IMR-90 (cell line): ENCODE results near the gene SPG11. TPM values are rescaled to one million over a fixed set of nuclear protein-coding genes. Genes with fewer than 3 reads are reported as not detected.
A peak's percentile ranks its signal among the peaks of the same experiment; 100 is the strongest.

Experiments used
- ATAC-seq: fragments of 200-7000 bp; cut with Tn5 transposase; 2 replicates; pipeline ENCODE4 v1.9.1; 2020; ENCODE audit warnings: low read depth, mild to moderate bottlenecking, moderate library complexity
- BruUV-seq: library from RNA; stranded (reverse); fragments of 400-500 nt; replicated peaks from 2 replicates; lab custom pipeline; 2021; lab: Mats Ljungman, UMichigan
- CTCF ChIA-PET: fragments of 300-600 bp; formaldehyde crosslinking; extraction: SDS; loops from one replicate; lab custom pipeline; 2021; ENCODE audit warnings: antibody characterized with exemption; lab: Yijun Ruan, JAX
- POLR2A ChIA-PET: fragments of 300-600 bp; sonication (Branson Sonifier 250); formaldehyde crosslinking; loops from one replicate; lab custom pipeline; 2022; ENCODE audit warnings: antibody characterized with exemption; ENCODE audit not compliant: unreplicated experiment; lab: Charles Lee
- DNase-seq: peaks from one replicate; pipeline ENCODE4 v3.0.0; 2013
- H2AFZ ChIP-seq: replicated peaks from 2 replicates; pipeline ENCODE3; 2013; ENCODE audit warnings: low read length, mild to moderate bottlenecking; ENCODE audit not compliant: poor library complexity
- H2AK5ac ChIP-seq: 2 replicates; pipeline ENCODE4 v1.6.1; 2013; ENCODE audit warnings: low read depth, low read length, inconsistent platforms
- H2AK9ac ChIP-seq: replicated peaks from 2 replicates; pipeline ENCODE3; 2013; ENCODE audit warnings: mild to moderate bottlenecking, low read depth, low read length, moderate library complexity; ENCODE audit not compliant: poor library complexity
- H2BK120ac ChIP-seq: 2 replicates; pipeline ENCODE4 v1.6.1; 2013; ENCODE audit warnings: low read depth, low read length, inconsistent platforms
- H2BK15ac ChIP-seq: 3 replicates; pipeline ENCODE4 v1.6.1; 2013; ENCODE audit warnings: low read depth, low read length, inconsistent platforms
- H2BK20ac ChIP-seq: 2 replicates; pipeline ENCODE4 v1.6.1; 2013; ENCODE audit warnings: low read depth, mild to moderate bottlenecking, inconsistent platforms, low read length, moderate library complexity
- H2BK5ac ChIP-seq: 2 replicates; pipeline ENCODE4 v1.6.1; 2013; ENCODE audit warnings: mild to moderate bottlenecking, low read depth, low read length, inconsistent platforms; ENCODE audit not compliant: poor library complexity, severe bottlenecking
- H3K14ac ChIP-seq: replicated peaks from 2 replicates; pipeline ENCODE4 v1.6.1; 2013; ENCODE audit warnings: low read depth, low read length, inconsistent platforms
- H3K18ac ChIP-seq: 2 replicates; pipeline ENCODE4 v1.6.1; 2013; ENCODE audit warnings: low read depth, low read length, control low read depth
- H3K23ac ChIP-seq: 2 replicates; pipeline ENCODE4 v1.6.1; 2013; ENCODE audit warnings: low read depth, low read length, inconsistent platforms
- H3K27ac ChIP-seq: 2 replicates; pipeline ENCODE4 v1.5.1; 2013; ENCODE audit warnings: mild to moderate bottlenecking, control low read depth, low read length; ENCODE audit not compliant: insufficient read depth
- H3K27me3 ChIP-seq: 2 replicates; pipeline ENCODE4 v1.6.1; 2013; ENCODE audit warnings: low read length; ENCODE audit not compliant: control insufficient read depth, insufficient read depth
- H3K36me3 ChIP-seq: 2 replicates; pipeline ENCODE4 v1.6.1; 2013; ENCODE audit warnings: low read length, mixed read lengths; ENCODE audit not compliant: control insufficient read depth, insufficient read depth
- H3K4ac ChIP-seq: 2 replicates; pipeline ENCODE4 v1.6.1; 2013; ENCODE audit warnings: low read depth, low read length, inconsistent platforms
- H3K4me1 ChIP-seq: 2 replicates; pipeline ENCODE4 v1.6.1; 2013; ENCODE audit warnings: low read length, mixed read lengths; ENCODE audit not compliant: control insufficient read depth, insufficient read depth
- H3K4me2 ChIP-seq: 2 replicates; pipeline ENCODE4 v1.6.1; 2013; ENCODE audit warnings: low read depth, mild to moderate bottlenecking, control low read depth, low read length, moderate library complexity
- H3K4me3 ChIP-seq: 2 replicates; pipeline ENCODE4 v1.5.1; 2013; ENCODE audit warnings: low read depth, mild to moderate bottlenecking, control low read depth, low read length, moderate library complexity; ENCODE audit not compliant: insufficient read depth
- H3K56ac ChIP-seq: 2 replicates; pipeline ENCODE4 v1.6.1; 2013; ENCODE audit warnings: low read length, inconsistent platforms; ENCODE audit not compliant: insufficient read depth; ENCODE audit errors: extremely low read depth
- H3K79me1 ChIP-seq, 2 experiments: 2 replicates each; pipeline ENCODE4 v1.6.1; 2013; ENCODE audit warnings: low read length in 2 of 2, inconsistent platforms in 1 of 2, low read depth in 1 of 2
- H3K9ac ChIP-seq: 2 replicates; pipeline ENCODE4 v1.6.1; 2013; ENCODE audit warnings: low read depth, low read length, control low read depth
- H3K9me1 ChIP-seq: 2 replicates; pipeline ENCODE4 v1.6.1; 2013; ENCODE audit warnings: low read length, inconsistent platforms; ENCODE audit not compliant: insufficient read depth
- H3K9me3 ChIP-seq: 2 replicates; pipeline ENCODE4 v1.6.1; 2013; ENCODE audit warnings: low read length; ENCODE audit not compliant: control insufficient read depth, insufficient read depth
- H4K20me1 ChIP-seq: 2 replicates; pipeline ENCODE4 v1.6.1; 2013; ENCODE audit warnings: low read length, inconsistent platforms; ENCODE audit not compliant: insufficient read depth
- H4K5ac ChIP-seq: 2 replicates; pipeline ENCODE4 v1.6.1; 2013; ENCODE audit warnings: mild to moderate bottlenecking, low read depth, low read length, control low read depth
- H4K8ac ChIP-seq, 2 experiments: 2 replicates each; pipeline ENCODE4 v1.6.1; 2013; ENCODE audit warnings: low read depth in 2 of 2, low read length in 2 of 2, control low read depth in 1 of 2, inconsistent platforms in 1 of 2
- H4K91ac ChIP-seq: 2 replicates; pipeline ENCODE4 v1.6.1; 2013; ENCODE audit warnings: low read depth, low read length, inconsistent platforms; ENCODE audit not compliant: insufficient read depth
- CEBPB ChIP-seq: IDR thresholded peaks from 2 replicates; pipeline ENCODE4 v1.6.1; 2012; ENCODE audit warnings: low read depth, low read length, improper control_type of control experiment
- MAFK ChIP-seq: IDR thresholded peaks from 2 replicates; pipeline ENCODE4 v1.6.1; 2012; ENCODE audit warnings: low read depth, low read length, improper control_type of control experiment
- NFE2L2 ChIP-seq: fragments of 150-350 bp; IDR thresholded peaks from 2 replicates; pipeline ENCODE4 v1.6.1; 2016; ENCODE audit warnings: low read depth, mild to moderate bottlenecking, low read length
- WGBS, 2 experiments: methylation state at CpG; one replicate each; pipeline versions ENCODE4 v1.1.5 to v1.1.7; 2013; ENCODE audit warnings: missing lambda C conversion rate in 2 of 2; ENCODE audit not compliant: insufficient read length in 1 of 2; ENCODE audit errors: extremely low coverage in 2 of 2; 5-methylcytosine and 5-hydroxymethylcytosine counted together
- dilution Hi-C: fragments of 300-500 bp; cut with HindIII; formaldehyde crosslinking; loops from one replicate; pipeline ENCODE4 v1.14.3; 2018; ENCODE audit warnings: low sequenced_read_pairs; ENCODE audit not compliant: unreplicated experiment
- in situ Hi-C: fragments of 300-500 bp; cut with MboI; formaldehyde crosslinking; loops from 3 replicates; pipeline ENCODE4 v1.14.3; 2019; ENCODE audit warnings: low sequenced_read_pairs, inconsistent platforms, mixed read lengths
- intact Hi-C: fragments of 100-400 bp; cut with micrococcal nuclease; formaldehyde crosslinking; loops from 2 replicates; pipeline ENCODE4 v1.10.0; 2022
- polyA plus RNA-seq, 3 experiments: library from polyadenylated mRNA; depleted of rRNA; stranded (reverse); fragments of >200 nt; gene quantifications; 2 replicates each; pipeline ENCODE4 v1.2.3, GENCODE V29; 2012; ENCODE audit warnings: low replicate concordance in 1 of 3
- total RNA-seq: library from RNA; depleted of rRNA; stranded (reverse); fragments of >200 nt; gene quantifications from 2 replicates; pipeline ENCODE4 v1.2.3, GENCODE V29; 2012

SPG11 gene
- total and polyA plus RNA-seq, 2 of the 4 experiments (the other 2 are of a cell fraction) = 30.8 to 32.6 TPM

- no peak overlapping the region for H2AFZ ChIP-seq
- no peak overlapping the region for H2BK15ac ChIP-seq
- H3K4ac ChIP-seq = 0 out of 2 replicates have a peak overlapping the region, but pooled peaks have one; percentile 20
- WGBS, 2 experiments = 43% methylated on average over 1 of the region's 5 CpGs; no CpG with 5 or more reads in 1 of the 2 experiments
- no peaks in the 10 kb centered on the region for H3K79me1 ChIP-seq
- H3K23ac ChIP-seq = 0 out of 2 replicates have a peak overlapping the region, but pooled peaks have one; percentile 59
- TF ChIP-seq NFE2L2 (peak; percentile 79), CEBPB (no peak), MAFK (0 out of 2 replicates have a peak, but pooled peaks have one; percentile 18)
- H4K8ac ChIP-seq = no peak overlapping the region
- DNase-seq (peak; percentile 85), ATAC-seq (peak; percentile 44; the same call in 1 of the 2 replicates)
- H2BK5ac ChIP-seq = no peak overlapping the region
- H2AK9ac ChIP-seq = peak overlapping the region; percentile 34
- H3K4me1 ChIP-seq = peaks cover 8% of the 10 kb centered on the region
- peaks cover 12% of the 10 kb centered on the region for H3K9me1 ChIP-seq
- no peak overlapping the region for H3K9ac ChIP-seq
- BruUV-seq = no TSS peak
- intact Hi-C loops (no loop called here), in situ Hi-C loops (no loop called here), dilution Hi-C loops (no loop called here)
- H4K20me1 ChIP-seq = no peaks in the 10 kb centered on the region
- H3K14ac ChIP-seq = no peak overlapping the region
- H4K5ac ChIP-seq = no peak overlapping the region
- no peak overlapping the region for H2BK120ac ChIP-seq
- H3K4me3 ChIP-seq = no peak overlapping the region
- H3K4me2 ChIP-seq = no peak overlapping the region
- ChIA-PET POLR2A (no interaction called here), CTCF (interaction anchor here (0.8 kb wide), 2 partner anchors 64 to 140 kb away, joined by 3 read pairs; partner anchors contain the start of gene SPG11)
- no peak overlapping the region for H2AK5ac ChIP-seq
- H3K27me3 ChIP-seq = no peaks in the 10 kb centered on the region
- H3K36me3 ChIP-seq = peaks cover 27% of the 10 kb centered on the region
- no peak overlapping the region for H3K56ac ChIP-seq
- no peak overlapping the region; the same call in 1 of the 2 replicates for H3K18ac ChIP-seq
- no peak overlapping the region for H2BK20ac ChIP-seq
- peak overlapping the region; percentile 17; the same call in 1 of the 2 replicates for H3K27ac ChIP-seq
- no peaks in the 10 kb centered on the region for H3K9me3 ChIP-seq
- no peak overlapping the region for H4K91ac ChIP-seq
Observed at GRCh38 chr15:44598892-44599291, 64.6 kb downstream of the SPG11 start.
